ENCODE results near the gene CEP89. TPM values are rescaled to one million over a fixed set of nuclear protein-coding genes. Genes with fewer than 3 reads are reported as not detected.
"Not testable (repeated sequence)": the region's sequence is repeated elsewhere in the genome, so short reads cannot be mapped to it uniquely, and the experiment has no call there.

Gene CEP89
- total RNA-seq = 10 to 100 TPM; 35.6 to 40.4 TPM
- 25.6 TPM for polyA plus RNA-seq (2013, experiment 1 of 2)
- polyA plus RNA-seq (2013, experiment 2 of 2) = 26.5 TPM
- long read RNA-seq, experiment 1, partial matches to known transcripts = 1 of 10 reads
- long read RNA-seq, experiment 1, other reads (novel, unspliced or antisense) = 9 of 10 reads
- long read RNA-seq, experiment 2, full-length matches to known transcripts = 43 of 64 reads
- long read RNA-seq, experiment 2, partial matches to known transcripts = 6 of 64 reads
- long read RNA-seq, experiment 2, other reads (novel, unspliced or antisense) = 15 of 64 reads
- long read RNA-seq, experiment 3, full-length matches to known transcripts = 40 of 77 reads
- long read RNA-seq, experiment 3, partial matches to known transcripts = 20 of 77 reads
- long read RNA-seq, experiment 3, other reads (novel, unspliced or antisense) = 17 of 77 reads
- long read RNA-seq, experiment 4, full-length matches to known transcripts = 8 of 20 reads
- long read RNA-seq, experiment 4, partial matches to known transcripts = 8 of 20 reads
- long read RNA-seq, experiment 4, other reads (novel, unspliced or antisense) = 4 of 20 reads

- H3K4me3 Mint-ChIP-seq = peak within 1 kb of the TSS; percentile 97
- Histone ChIP-seq H3K27ac (ENCODE audit: low read depth, low read length) (no peak within 1 kb of the TSS), H3K4me3 (ENCODE audit: low read length) (peak within 1 kb of the TSS; percentile 95), H3K36me3 (ENCODE audit: control insufficient read depth, insufficient read depth, low read length) (peaks cover 38% of the 10 kb centered on the region), H3K9ac (ENCODE audit: extremely low read depth, low read length, poor library complexity, severe bottlenecking) (peak within 1 kb of the TSS; percentile 72), H3K9me3 (ENCODE audit: control insufficient read depth, low read length) (no peaks in the 10 kb centered on the region), H3K4me1 (ENCODE audit: control insufficient read depth, insufficient read depth, low read length) (no peaks in the 10 kb centered on the region), H3K27me3 (ENCODE audit: control insufficient read depth, insufficient read depth, low read length, poor library complexity, severe bottlenecking) (no peaks in the 10 kb centered on the region)
- H3K4me1 Mint-ChIP-seq = peaks cover 7% of the 10 kb centered on the region
- TF ChIP-seq, protein P1, sequence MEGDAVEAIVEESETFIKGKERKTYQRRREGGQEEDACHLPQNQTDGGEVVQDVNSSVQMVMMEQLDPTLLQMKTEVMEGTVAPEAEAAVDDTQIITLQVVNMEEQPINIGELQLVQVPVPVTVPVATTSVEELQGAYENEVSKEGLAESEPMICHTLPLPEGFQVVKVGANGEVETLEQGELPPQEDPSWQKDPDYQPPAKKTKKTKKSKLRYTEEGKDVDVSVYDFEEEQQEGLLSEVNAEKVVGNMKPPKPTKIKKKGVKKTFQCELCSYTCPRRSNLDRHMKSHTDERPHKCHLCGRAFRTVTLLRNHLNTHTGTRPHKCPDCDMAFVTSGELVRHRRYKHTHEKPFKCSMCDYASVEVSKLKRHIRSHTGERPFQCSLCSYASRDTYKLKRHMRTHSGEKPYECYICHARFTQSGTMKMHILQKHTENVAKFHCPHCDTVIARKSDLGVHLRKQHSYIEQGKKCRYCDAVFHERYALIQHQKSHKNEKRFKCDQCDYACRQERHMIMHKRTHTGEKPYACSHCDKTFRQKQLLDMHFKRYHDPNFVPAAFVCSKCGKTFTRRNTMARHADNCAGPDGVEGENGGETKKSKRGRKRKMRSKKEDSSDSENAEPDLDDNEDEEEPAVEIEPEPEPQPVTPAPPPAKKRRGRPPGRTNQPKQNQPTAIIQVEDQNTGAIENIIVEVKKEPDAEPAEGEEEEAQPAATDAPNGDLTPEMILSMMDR (conservative IDR thresholded peaks at IDR 0.05) = no peak
- no peaks in the 10 kb centered on the region for H3K9me3 Mint-ChIP-seq
- H3K27me3 Mint-ChIP-seq (ENCODE audit: insufficient read depth) = no peaks in the 10 kb centered on the region
- H3K36me3 Mint-ChIP-seq (ENCODE audit: low read depth) = peaks cover 32% of the 10 kb centered on the region
- peak within 1 kb of the TSS; percentile 95 for H3K27ac Mint-ChIP-seq
- DNase-seq = peak; percentile 100
- WGBS, 2 experiments (ENCODE audit: insufficient coverage in 1 of 2, insufficient read length in 1 of 2) = 8 to 15% methylated on average over 34 to 57 of the region's 57 CpGs
Measured at GRCh38 chr19:32971715-32972540, at the start of gene CEP89, which contains the start of gene FAAP24. Gene CEP89, minus strand, starts transcription at chr19:32971958. Its CDS starts 84 bp downstream, at chr19:32971874. Gene FAAP24, plus strand, starts transcription at chr19:32972242. Its CDS starts 955 bp downstream, at chr19:32973197.

DNA sequence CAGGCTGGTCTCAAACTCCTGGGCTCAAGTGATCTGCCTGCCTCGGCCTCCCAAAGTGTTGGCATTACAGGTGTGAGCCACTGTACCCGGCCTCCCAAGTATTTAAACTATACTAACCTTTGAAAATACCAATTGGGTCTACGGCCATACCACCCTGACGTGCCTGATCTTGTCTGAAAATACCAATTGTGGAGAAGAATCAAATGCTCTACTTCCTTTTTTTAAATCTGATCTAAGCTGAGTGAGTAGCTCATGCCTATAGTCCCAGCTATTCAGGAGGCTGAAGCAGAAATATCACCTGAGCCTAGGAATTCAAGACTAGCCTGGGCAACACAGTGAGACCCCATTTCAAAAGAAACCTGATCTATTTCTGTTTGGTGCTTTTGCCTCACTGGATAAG lies 39.1 kb upstream of the CEP89 start:
- not testable (repeated sequence) for H3K9ac ChIP-seq (ENCODE audit: extremely low read depth, low read length, poor library complexity, severe bottlenecking); H3K27me3 Mint-ChIP-seq (ENCODE audit: insufficient read depth); H3K4me3 Mint-ChIP-seq; H3K4me1 ChIP-seq (ENCODE audit: control insufficient read depth, insufficient read depth, low read length); H3K27ac ChIP-seq (ENCODE audit: low read depth, low read length); H3K27me3 ChIP-seq (ENCODE audit: control insufficient read depth, insufficient read depth, low read length, poor library complexity, severe bottlenecking); H3K27ac Mint-ChIP-seq; H3K9me3 ChIP-seq (ENCODE audit: control insufficient read depth, low read length); DNase-seq; H3K4me1 Mint-ChIP-seq; H3K4me3 ChIP-seq (ENCODE audit: low read length); H3K9me3 Mint-ChIP-seq
- peaks cover 58% of the 10 kb centered on the region for H3K36me3 Mint-ChIP-seq (ENCODE audit: low read depth)
- WGBS, 2 experiments (ENCODE audit: insufficient coverage in 1 of 2, insufficient read length in 1 of 2) = 91 to 100% methylated on average over 4 of the region's 4 CpGs
- peaks cover 60% of the 10 kb centered on the region for H3K36me3 ChIP-seq (ENCODE audit: control insufficient read depth, insufficient read depth, low read length)

DNA sequence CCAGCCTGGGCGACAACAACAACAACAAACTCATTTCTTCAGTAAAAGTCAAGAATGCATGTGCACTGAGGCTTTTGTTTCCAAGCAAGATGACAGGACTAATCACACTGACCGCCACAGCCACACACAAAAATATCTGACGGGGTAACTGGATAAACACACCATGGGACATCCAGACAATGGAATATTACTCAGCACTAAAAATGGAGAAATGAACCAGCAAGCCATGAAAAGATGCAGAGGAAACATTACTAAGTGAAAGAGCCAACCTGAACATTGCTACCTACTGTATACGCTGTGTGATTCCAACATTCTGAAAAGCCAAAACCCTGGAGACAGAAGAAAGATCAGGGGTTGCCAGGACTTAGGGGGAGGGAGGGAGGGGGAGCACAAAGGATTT lies 37.0 kb upstream of the CEP89 start:
- Mint-ChIP-seq H3K4me1 (peaks cover 4% of the 10 kb centered on the region), H3K27me3 (ENCODE audit: insufficient read depth) (no peaks in the 10 kb centered on the region), H3K9me3 (no peaks in the 10 kb centered on the region), H3K4me3 (no peak overlapping the region), H3K27ac (no peak overlapping the region), H3K36me3 (ENCODE audit: low read depth) (peaks cover 58% of the 10 kb centered on the region)
- no peak overlapping the region for H3K4me3 ChIP-seq (ENCODE audit: low read length)
- no peak overlapping the region for H3K27ac ChIP-seq (ENCODE audit: low read depth, low read length)
- WGBS, 2 experiments (ENCODE audit: insufficient coverage in 1 of 2, insufficient read length in 1 of 2) = 88 to 95% methylated on average over 3 to 4 of the region's 4 CpGs
- H3K9me3 ChIP-seq (ENCODE audit: control insufficient read depth, low read length) = no peaks in the 10 kb centered on the region
- no peaks in the 10 kb centered on the region for H3K4me1 ChIP-seq (ENCODE audit: control insufficient read depth, insufficient read depth, low read length)
- no peak for DNase-seq
- TF ChIP-seq, protein P1 (conservative IDR thresholded peaks at IDR 0.05) = no peak
- H3K27me3 ChIP-seq (ENCODE audit: control insufficient read depth, insufficient read depth, low read length, poor library complexity, severe bottlenecking) = no peaks in the 10 kb centered on the region
- no peak overlapping the region for H3K9ac ChIP-seq (ENCODE audit: extremely low read depth, low read length, poor library complexity, severe bottlenecking)
- peaks cover 55% of the 10 kb centered on the region for H3K36me3 ChIP-seq (ENCODE audit: control insufficient read depth, insufficient read depth, low read length)
